Measurements from ENCODE around the gene POU4F3.
"Not testable (repeated sequence)": the region's sequence is repeated elsewhere in the genome, so short reads cannot be mapped to it uniquely, and the experiment has no call there.

POU4F3 gene, protein sequence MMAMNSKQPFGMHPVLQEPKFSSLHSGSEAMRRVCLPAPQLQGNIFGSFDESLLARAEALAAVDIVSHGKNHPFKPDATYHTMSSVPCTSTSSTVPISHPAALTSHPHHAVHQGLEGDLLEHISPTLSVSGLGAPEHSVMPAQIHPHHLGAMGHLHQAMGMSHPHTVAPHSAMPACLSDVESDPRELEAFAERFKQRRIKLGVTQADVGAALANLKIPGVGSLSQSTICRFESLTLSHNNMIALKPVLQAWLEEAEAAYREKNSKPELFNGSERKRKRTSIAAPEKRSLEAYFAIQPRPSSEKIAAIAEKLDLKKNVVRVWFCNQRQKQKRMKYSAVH

DNA sequence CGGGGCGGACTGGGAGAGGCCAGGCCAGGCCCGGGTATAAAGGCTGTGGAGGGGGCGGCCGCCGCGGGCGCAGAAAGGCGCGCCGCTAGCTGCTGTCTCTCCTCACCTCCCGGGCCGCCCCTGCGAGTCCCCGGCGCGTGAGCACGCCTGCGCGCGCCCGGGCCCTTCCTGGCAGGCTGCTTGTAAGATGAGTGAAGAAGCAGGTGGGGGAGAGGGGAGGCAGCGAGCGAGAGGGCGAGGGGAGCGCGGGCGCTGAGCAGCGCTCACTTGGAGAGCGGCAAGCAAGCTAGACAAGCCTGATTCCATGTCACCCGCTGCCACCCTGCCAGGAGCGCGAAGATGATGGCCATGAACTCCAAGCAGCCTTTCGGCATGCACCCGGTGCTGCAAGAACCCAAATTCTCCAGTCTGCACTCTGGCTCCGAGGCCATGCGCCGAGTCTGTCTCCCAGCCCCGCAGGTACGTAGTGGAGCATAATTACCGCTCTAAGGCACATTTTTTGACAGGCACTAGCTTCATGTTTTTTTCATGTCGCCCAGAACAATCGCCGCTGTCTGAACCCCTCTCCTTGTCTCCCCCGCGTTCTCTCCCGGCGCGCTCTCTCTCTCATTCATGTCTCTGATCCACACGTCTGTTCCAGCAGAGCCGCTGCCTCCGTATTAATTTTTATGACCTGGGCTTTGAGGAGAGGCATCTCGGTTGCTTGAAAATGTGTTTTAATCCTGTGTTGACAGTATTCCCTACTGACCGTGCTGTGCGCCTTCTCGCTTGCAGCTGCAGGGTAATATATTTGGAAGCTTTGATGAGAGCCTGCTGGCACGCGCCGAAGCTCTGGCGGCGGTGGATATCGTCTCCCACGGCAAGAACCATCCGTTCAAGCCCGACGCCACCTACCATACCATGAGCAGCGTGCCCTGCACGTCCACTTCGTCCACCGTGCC, at the start of gene POU4F3:
TSS of gene POU4F3 (plus strand) at position 66 of the 941 bp plus-strand sequence. CDS start at position 340, 274 bp downstream.
- no peak for DNase-seq

DNA sequence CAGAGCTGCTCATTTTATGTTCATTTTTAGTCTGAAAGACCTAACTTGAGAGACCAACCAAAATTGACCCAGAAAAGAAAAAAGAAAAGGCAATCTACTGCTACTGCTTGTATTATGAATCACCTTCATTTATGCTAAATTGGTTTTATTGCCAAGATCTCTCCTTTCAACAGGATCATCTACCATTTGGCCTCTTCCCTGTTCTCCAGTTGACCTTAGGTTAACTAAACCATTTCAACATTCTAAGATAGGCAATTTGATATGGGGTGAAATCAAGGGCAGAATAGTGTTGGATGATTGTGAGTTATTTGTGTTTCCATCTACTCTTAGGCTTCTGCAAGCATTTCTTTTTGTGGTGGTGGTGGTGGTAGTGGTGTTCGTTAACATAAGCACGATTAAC, 48.3 kb upstream of the POU4F3 start:
- DNase-seq, result no peak

DNA sequence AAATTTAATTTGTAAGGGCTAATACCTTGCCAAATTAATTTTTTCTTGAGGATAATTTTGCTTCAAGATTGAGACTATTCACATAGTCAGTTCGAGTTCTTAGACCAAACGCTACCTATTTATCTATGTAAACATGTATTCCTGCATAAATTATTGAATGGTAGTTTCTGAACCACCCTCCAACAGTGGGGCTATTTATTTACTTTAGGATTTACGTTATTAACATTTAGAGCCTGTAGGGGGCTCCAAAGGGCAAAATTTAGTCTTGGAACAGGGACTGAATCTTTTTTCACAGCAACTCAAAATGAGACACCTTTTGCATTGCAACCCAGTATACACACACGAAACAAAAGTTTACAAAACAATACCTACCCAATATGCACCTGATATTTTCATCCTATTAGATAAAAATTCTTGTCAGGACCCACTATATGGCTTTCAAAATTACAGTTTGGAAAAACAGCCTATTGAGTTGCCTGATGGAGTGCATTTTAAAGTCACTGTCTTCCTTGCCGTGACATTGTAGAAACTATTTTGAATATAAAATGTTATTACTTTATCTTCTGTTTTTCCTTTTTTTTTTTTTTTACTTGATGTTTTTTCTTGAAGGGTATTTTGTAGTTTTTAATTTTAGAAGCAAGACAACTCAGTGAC, 47.1 kb upstream of the POU4F3 start:
- peak; percentile 86 for DNase-seq

DNA sequence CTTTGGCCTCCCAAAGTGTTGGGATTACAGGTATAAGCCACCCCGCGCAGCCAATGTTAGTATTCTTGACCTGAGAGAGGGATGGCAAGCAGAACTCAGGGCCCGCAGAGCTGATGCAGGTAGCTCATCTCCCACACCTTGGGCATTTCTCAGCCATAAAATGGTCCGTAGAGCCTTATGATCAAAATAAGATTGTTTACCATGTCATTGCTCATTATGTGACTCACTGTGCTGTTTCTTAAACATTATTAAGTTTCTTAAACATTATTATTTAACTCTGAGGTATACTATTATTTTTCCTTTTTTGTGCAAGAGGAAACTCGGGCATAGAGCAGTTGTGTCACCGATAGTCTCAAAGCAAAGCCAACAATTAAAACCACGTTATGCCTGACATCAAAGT, 42.4 kb upstream of the POU4F3 start:
- DNase-seq, result no peak

DNA sequence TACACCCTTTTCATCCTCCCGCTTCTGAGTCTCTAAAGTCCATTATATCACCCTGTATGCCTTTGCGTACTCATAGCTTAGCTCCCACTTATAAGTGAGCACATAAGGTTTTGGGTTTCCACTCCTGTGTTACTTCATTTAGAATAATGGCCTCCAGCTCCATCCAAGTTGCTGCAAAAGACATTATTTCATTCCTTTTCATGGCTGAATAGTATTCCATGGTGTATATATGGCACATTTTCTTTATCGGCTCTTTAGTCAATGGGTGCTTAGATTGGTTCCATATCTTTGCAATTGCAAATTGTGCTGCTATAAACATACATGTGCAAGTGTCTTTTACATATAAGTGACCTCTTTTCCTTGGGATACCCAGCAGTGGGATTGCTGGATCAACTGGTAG, 39.7 kb upstream of the POU4F3 start:
- DNase-seq, result not testable (repeated sequence)

DNA sequence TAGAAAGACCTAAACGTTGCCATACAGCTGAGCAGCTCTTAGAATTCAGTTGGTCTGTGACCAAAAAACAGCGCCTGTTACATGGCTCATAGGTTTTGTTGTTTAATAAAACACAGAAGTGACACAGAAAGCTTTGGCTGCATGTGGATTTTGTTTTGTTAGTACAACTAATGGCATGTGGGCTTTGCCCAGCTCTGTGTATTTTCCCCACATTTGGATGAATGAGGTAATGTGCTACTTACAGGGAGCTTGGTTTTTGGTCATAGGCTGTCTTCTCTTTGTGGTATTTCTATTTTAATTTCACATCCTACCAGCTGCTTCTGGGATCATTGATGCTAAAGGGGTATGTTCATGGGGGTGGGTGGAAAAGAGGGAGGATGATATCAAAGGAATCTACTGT, 37.0 kb upstream of the POU4F3 start:
- DNase-seq, result no peak

DNA sequence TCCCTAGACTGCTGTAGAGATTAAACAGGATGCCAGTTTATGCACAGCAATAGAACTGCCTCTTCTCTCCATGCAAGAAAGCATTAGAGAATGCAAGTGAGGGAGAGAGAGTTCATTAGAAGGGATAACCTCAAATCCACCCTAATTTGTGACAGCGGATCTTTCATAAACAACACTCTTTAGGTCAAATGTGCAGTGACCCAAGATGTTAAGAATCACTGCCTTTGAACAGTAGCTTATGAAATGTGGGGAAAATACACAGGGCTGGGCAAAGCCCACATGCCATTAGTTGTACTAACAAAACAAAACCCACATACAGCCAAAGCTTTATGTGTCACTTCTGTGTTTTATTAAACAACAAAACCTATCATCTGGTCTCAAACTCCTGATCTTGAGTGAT, 36.2 kb upstream of the POU4F3 start:
- no peak for DNase-seq

DNA sequence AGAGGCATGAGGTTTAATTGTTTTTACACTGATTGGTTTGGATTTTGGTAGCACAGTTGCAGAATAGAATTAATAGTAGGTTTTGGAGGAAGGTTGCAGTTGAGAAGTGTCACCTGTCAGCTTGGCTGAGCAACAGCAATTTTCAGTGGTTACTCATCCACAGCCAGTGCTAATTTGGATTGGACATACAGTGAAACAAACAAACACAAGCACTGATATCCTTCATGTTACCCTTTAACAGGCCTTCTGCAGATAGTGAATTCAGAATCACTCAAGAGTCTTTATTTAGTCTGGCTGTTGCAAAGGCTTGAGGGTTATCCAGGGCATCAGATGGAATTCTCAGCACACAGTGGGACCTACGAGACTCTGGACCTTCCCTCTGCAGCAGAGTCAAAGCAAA, 31.8 kb upstream of the POU4F3 start:
- DNase-seq, result no peak

DNA sequence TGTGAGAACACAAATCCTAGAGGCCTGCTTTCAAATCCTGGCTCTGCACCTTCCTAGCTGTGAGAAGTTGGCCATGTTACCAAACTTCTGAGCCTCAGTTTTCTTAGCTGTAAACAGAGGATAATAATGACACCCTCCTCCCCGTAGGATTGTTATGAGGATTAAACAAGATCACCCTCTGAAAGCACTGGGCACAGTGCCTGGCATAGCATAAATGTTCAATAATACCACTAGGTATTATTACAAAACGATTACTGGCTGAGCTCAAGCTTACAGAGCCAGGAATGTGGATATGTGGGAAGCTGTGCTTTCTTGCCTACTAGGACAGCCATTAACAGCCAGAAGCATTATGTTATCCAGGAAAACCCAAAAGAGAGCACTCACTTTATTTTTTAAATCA, 30.8 kb upstream of the POU4F3 start:
- DNase-seq, result no peak

DNA sequence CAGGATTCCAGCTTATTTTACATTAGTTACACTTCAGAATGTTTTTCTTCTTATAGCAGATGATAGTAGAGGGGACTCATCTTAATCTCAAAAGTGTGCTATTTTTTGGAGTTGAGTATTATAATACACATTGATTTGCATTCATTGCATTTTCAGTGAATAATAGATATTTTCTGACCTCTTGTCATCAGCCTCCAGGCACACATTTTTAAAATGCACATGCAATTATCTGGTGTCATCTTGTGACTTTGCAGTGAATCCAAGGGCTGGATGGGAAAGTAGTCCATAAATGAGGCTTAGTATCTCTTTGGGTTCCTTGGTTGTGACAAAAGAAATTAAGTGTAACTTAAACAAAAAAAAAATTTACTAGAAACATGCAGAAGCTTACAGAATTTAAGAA, 28.1 kb upstream of the POU4F3 start:
- DNase-seq, result no peak

DNA sequence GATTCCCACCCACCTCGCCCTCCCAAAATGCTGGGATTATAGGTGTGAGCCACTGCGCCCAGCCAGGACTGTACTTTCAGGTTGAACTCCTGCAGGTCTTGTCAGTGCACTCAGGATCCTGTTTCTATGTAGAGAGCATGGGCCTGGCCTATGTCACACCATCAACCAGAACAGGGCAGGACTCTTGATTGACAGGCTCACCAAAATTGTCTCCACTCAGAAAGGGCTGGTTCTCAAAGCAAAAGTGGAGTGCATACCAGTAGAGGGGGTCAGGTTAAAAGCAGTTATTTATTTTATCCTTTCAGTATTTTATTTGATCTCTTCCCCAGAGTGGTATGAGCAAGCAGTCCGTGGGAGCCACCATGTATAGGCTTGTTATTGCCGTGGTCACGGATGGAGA, 27.4 kb upstream of the POU4F3 start:
- no peak for DNase-seq

DNA sequence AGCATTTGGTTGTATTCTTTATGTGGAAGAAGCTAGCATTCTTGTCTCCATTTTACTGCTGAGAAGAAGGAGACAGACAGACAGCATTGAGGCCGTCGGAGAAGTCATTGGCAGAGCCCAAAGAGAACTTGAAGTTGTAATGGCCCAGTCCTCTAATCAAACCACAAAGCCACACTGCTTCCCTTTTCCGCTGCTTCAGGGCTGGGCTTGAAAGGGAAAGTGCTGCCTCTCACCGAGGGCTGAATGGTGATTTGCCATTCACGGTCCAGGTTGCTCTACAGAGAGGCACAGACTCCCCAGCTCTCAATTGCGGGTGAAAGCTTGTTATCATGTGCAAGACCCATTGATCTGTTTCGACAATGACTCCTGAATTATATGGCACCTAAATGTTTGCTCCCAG, 25.6 kb upstream of the POU4F3 start:
- DNase-seq, result peak; percentile 89

DNA sequence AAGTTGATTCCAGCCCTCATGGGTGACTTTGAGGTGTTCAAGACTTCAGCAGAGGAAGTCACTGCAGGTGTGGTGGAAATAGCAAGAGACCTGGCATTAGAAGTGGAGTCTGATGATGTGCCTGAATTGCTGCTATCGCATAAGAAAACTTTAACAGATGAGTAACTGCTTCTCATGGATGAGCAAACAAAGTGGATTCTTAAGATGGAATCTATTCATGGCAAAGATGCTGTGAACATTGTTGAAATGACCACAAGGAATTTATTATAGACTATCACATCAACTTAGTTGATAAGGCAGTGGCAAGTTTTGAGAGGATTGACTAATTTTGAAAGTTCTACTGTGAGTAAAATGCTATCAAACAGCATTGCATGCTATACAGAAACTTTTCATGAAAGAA, 17.1 kb upstream of the POU4F3 start:
- no peak for DNase-seq

DNA sequence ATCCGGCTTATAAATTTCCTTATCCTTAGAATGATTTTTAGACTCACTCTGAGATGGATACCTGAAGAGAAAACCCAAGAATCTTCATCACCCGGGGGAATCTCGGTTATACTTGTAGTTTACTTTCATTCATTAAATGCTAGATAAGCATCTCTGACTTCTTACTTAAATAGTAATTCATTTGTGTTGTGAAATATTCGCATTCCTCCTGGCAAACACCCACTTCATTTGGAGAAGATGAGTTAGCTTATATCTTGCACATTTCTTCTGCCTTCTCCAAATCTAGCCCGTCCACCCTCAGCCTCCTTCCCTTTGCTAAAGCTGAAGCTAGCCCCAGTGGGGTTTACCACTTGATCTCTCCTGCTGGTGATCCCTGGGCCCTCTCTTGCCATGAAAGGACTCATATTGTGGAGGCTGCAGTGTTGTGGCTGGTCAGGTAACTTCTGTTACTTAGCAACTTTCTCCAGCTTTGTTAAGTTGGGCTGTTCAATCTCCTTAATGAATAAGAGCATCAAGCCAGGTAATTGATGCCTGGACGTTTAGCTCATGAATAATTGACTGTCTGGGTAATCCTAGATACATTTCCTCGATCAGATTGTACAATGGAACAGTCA, 11.3 kb upstream of the POU4F3 start:
- no peak for DNase-seq

DNA sequence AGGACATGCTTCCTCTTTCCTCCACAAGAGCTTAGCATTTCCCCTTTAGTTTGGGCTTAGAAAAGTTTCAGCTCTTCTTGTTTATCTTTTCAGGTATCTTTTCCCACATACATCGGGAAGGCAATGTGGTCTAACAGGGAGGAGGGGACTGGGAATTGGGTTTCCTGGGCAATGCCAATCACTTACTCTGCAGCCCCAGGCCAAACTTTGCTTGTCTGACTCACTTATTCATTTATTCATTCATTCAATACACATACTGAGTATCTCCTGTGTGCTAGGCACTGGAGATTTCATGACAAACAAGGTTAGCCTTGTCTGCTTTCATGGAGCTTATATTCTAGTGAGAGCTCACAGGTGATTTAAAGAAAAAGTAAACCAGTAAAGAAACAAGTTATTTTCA, 10.7 kb upstream of the POU4F3 start:
- no peak for DNase-seq

DNA sequence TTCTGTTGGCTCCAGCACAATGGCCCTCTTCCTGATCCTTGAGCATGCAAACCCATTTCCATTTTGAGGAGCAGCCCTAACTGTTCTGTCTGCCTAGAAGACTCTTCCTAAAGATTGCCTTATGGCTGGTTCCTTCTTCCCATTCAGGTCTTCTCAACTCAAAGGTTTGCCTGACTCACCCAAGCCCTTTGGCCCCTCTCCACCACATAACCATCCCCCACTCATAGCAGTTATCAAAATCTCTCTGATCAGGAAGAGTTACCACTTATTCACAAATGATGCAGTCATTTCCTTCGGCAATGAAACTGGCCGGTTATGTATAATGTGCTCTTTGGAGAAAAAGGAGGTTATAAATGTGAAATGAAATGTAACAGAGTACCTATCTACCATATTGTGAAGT, 8.9 kb upstream of the POU4F3 start:
- DNase-seq, result no peak

DNA sequence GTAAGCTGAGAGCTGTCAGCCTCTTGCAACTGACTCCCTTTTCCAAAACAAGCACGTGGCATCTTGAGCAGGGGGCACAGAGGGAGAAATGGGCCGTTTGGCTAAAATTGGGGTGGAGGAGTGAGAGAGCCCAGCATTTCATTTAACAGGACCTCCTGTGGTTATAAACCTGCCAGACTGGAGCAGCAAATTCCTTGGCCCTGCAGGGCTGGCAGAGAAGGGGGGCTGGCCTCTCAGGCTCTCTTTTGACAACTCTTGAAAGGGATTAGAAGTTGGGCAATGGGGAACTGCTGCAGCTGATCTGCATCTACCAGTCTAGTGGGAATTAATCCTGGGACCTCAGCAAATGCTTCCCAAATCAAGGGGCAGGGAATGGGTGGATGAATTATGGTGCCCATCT, 7.2 kb upstream of the POU4F3 start:
- no peak for DNase-seq

DNA sequence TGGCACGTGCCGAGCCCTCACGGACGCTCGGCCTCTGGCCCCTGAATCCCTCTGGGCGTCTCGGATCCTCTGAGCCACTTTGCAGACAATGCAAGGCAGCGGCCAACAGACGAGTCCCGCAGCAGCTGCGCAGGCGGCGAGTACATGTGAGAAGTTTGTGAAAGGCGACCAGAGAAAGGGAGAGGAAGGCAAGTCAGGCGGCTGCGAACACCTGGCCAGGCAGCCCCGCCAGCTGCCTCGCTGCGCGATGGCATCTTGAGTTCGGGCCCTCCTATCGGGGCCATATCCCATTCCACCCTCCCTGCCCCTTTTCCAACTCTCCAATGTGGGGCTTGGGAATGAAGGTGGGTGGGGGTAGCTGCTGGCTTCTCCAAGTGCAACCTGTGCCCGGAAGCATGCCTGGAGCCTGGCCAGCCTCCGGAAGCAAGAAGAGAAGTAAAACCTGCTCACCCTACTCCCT, 4.5 kb upstream of the POU4F3 start:
- DNase-seq, result no peak

DNA sequence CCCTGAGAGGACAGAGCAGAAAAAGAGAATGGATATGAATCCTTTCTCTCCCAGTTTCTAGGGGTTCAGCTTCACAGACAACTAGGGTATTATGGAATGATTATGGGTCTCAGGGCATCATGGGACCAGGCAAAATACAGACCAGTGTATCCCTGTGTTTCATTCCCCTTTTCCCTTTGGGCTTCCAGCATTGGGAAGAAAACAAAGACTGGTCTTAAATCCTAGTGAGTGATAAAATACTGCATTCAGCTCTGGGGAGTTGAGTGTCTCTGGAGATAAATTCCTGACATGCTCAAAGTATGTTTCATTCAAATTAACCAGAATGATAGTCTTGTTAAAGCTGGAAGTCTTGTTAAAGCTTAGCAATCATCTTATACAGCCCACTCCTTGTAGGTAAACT, 2.4 kb upstream of the POU4F3 start:
- DNase-seq, result no peak

DNA sequence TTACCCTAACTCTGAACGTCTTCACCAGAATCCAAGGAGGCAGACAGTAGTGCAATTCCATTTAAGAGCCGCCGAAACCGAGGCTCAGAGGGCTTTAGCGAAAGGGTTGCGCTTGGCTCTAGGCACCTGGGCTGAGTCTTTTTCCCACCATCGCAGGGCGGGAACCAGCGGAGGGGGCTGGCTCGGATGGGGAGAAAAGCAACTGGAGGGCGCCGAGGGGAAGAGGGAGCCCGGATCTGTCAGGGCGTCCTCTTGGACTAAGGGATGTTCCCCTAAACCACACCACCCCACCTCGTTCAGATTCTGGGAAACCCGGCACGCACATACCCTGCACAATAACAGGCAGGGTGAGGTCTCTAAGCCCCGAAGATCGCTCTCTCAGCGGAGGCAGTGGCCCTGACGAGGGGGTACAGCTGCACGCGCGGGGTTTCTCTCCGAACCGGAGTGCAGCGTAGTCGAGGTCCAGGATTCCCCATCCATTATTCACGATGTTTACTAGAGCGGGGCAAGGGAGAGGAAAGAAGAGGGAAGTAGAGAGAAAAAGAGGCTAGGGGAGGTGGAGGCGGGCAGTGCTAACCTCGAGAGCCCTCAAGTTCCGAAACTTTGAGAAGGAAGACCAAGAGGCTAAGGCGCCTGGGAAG, 1.3 kb upstream of the POU4F3 start:
- no peak for DNase-seq

DNA sequence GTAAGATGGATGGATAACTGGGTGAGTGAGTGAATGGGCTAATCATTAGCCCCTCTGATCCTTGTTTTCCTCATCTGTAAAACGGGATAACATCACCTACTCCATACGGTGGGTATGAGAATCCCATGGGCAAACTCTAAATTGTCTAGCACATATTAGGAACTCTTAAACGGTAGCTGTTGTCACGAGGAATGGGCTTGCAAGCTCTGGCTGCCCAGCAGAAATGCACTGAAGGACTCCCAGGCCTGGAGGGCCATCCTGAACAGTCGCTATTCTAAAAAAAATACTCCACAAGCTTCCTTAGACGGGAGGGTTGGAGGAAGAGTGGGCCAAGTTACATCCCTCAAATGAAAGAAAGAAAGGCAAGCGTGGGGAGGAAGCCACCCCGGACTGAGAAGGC, 711 bp upstream of the POU4F3 start:
- DNase-seq, result no peak

DNA sequence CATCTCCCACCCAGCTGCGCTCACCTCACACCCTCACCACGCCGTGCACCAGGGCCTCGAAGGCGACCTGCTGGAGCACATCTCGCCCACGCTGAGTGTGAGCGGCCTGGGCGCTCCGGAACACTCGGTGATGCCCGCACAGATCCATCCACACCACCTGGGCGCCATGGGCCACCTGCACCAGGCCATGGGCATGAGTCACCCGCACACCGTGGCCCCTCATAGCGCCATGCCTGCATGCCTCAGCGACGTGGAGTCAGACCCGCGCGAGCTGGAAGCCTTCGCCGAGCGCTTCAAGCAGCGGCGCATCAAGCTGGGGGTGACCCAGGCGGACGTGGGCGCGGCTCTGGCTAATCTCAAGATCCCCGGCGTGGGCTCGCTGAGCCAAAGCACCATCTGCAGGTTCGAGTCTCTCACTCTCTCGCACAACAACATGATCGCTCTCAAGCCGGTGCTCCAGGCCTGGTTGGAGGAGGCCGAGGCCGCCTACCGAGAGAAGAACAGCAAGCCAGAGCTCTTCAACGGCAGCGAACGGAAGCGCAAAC, 1.1 kb downstream of the POU4F3 start:
- DNase-seq, result no peak

Data from hematopoietic multipotent progenitor cell treated with erythropoietin and hydrocortisone succinate and interleukin-3 and kit ligand, for 4 days (in vitro differentiated cells).